OCI-LY3 (cell line): ENCODE data around the gene CACNA1C.

ENCODE experiments used
- EZH2phosphoT487 ChIP-seq: fragments of 200-600 bp; shearing (Covaris generic); IDR thresholded peaks from 2 replicates; pipeline ENCODE4 v1.6.1; 2018; ENCODE audit warnings: antibody characterized with exemption, mixed run types, low read depth
- TF ChIP-seq, protein P1 (sequence below): fragments of 200-600, 300-600 bp; sonication (generic); IDR thresholded peaks from 2 replicates; pipeline ENCODE4 v1.5.1; 2014; ENCODE audit warnings: antibody characterized with exemption, low read length, low read depth

DNA sequence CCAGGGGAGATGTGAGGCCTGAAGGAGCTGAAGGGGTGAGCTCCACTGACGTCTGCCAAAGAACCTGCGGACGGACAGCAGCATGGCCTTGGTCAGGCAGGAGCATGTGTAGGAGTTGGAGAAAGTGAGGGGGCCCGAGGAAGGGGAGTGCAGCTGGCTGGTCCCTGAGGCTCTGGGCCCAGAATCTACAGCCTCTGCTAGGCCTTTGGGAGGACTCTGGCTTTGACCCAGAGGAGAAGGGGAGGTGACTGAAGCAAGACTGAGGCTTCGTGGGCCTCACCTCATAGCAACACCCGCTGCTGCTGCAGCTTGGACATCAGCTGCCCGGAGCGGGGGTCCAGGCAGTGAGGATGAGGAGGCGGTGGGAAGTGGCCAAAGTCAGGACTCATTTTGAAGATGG lies 525.4 kb downstream of the CACNA1C start:
- TF ChIP-seq, protein P1, sequence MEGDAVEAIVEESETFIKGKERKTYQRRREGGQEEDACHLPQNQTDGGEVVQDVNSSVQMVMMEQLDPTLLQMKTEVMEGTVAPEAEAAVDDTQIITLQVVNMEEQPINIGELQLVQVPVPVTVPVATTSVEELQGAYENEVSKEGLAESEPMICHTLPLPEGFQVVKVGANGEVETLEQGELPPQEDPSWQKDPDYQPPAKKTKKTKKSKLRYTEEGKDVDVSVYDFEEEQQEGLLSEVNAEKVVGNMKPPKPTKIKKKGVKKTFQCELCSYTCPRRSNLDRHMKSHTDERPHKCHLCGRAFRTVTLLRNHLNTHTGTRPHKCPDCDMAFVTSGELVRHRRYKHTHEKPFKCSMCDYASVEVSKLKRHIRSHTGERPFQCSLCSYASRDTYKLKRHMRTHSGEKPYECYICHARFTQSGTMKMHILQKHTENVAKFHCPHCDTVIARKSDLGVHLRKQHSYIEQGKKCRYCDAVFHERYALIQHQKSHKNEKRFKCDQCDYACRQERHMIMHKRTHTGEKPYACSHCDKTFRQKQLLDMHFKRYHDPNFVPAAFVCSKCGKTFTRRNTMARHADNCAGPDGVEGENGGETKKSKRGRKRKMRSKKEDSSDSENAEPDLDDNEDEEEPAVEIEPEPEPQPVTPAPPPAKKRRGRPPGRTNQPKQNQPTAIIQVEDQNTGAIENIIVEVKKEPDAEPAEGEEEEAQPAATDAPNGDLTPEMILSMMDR: no peak
- TF ChIP-seq EZH2phosphoT487: no peak
